Neural cell (in vitro differentiated cells): ENCODE results near the gene ATP13A3.

Experiments
- CTCF ChIP-seq: fragments of 450-650 bp; IDR thresholded peaks from 2 replicates; pipeline ENCODE4 v1.5.1; 2014; ENCODE audit warnings: antibody characterized with exemption, mild to moderate bottlenecking, moderate library complexity; ENCODE audit not compliant: poor library complexity, severe bottlenecking
- POLR2AphosphoS5 ChIP-seq: IDR thresholded peaks from 2 replicates; pipeline ENCODE4 v1.6.1; 2012
- REST ChIP-seq: IDR thresholded peaks from 2 replicates; pipeline ENCODE4 v1.6.1; 2012; ENCODE audit warnings: borderline replicate concordance
- SMC3 ChIP-seq: fragments of 450-650 bp; conservative IDR thresholded peaks from 2 replicates; pipeline ENCODE4 v1.6.1; 2014; ENCODE audit warnings: antibody characterized with exemption, mild to moderate bottlenecking, moderate library complexity; ENCODE audit not compliant: poor library complexity

DNA sequence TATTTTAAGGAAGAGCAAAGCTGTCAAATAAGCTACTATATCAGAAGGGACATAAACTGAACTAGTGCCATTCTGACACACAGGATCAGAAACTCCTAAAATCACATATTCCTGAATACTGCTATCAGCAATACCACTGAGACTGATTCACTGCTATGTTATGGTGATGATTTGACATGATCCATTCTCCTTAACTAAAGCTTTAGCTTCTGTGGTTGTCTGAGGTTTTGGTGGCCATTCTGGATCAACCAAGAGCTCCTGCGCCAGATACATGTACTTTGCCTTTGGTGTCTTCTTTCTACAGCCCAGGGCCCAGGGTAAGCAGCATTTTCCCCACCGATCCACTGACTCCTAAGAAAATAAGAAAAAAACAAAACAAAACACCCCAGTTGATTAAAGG lies 81.0 kb downstream of the ATP13A3 start:
- TF ChIP-seq CTCF (no peak), REST (no peak), POLR2AphosphoS5 (no peak), SMC3 (no peak)
